RWPE1 (cell line): Measurements from ENCODE around the gene MXD1.

Source experiments
- CTCF ChIA-PET: fragments of 350-600 bp; sonication (Branson Sonifier 250); formaldehyde crosslinking; extraction: SDS; loops from one replicate; lab custom pipeline; 2021; lab: Yijun Ruan, JAX
- POLR2A ChIA-PET: fragments of 400-600 bp; formaldehyde crosslinking; extraction: SDS; loops from one replicate; lab custom pipeline; 2020; ENCODE audit warnings: antibody characterized with exemption; ENCODE audit not compliant: low non-redundant PET; lab: Yijun Ruan, JAX
- DNase-seq: peaks from one replicate; pipeline ENCODE4 v3.0.0; 2012; ENCODE audit warnings: low spot score
- H3K27ac ChIP-seq: fragments of 450-650 bp; 2 replicates; pipeline ENCODE4 v1.5.1; 2017
- TF ChIP-seq, protein P1 (sequence below): fragments of 450-650 bp; conservative IDR thresholded peaks from 2 replicates; pipeline ENCODE4 v1.5.1; 2017; ENCODE audit warnings: low read depth, mild to moderate bottlenecking

The MXD1 gene

DNA sequence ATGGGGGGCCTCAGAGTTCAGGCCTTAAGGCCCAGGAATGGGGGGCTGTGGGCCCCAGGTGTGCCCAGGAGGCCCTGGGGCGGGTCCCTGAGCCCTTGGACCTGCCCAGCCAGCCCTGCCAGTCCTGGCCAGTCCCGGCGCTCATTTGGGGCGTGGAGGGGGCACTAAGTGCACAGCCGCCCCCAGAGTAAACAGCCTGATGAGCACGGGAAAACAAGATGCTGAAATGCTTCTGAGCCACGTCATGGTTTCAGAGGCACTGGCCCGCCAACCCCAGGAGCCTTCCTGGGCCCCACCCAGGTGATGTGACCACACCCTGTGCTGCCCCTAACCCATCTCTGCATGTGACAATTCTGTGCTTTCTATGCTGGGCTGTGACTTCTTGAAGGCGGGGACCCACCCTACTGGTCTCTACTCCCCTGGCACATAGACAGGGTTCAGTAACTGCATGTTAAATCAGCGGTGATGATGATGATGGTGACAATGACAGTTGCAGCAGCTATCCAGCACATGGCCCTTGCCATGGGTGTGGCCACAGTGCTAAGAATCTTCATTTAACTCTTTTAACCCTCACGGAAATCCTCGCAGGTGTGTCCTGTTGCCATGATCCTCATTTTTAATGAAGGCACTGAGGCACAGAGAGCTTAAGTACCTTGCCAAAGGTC lies 74.7 kb downstream of the MXD1 start:
- peak overlapping the region; percentile 82 for H3K27ac ChIP-seq
- POLR2A ChIA-PET = no interaction called here
- CTCF ChIA-PET = no interaction called here

More for the DNA sequence above, 74.7 kb downstream of the MXD1 start:
- peak; percentile 34 for DNase-seq
- TF ChIP-seq, protein P1, sequence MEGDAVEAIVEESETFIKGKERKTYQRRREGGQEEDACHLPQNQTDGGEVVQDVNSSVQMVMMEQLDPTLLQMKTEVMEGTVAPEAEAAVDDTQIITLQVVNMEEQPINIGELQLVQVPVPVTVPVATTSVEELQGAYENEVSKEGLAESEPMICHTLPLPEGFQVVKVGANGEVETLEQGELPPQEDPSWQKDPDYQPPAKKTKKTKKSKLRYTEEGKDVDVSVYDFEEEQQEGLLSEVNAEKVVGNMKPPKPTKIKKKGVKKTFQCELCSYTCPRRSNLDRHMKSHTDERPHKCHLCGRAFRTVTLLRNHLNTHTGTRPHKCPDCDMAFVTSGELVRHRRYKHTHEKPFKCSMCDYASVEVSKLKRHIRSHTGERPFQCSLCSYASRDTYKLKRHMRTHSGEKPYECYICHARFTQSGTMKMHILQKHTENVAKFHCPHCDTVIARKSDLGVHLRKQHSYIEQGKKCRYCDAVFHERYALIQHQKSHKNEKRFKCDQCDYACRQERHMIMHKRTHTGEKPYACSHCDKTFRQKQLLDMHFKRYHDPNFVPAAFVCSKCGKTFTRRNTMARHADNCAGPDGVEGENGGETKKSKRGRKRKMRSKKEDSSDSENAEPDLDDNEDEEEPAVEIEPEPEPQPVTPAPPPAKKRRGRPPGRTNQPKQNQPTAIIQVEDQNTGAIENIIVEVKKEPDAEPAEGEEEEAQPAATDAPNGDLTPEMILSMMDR = no peak
